ENCODE results near the gene EHD2.

GRCh38 chr19:47729799-47730520 lies 16.7 kb downstream of the EHD2 start:
- no peak for TF ChIP-seq CTCF (IDR thresholded peaks at IDR 0.05; ENCODE audit: insufficient read depth, low read depth, low read length)
- TF ChIP-seq EZH2 (IDR thresholded peaks at IDR 0.05; ENCODE audit: insufficient read depth, low read length), result no peak

All from astrocyte (in vitro differentiated cells and primary cell).